ENCODE data around the gene NFE2L2. TPM values are rescaled to one million over a fixed set of nuclear protein-coding genes. Genes with fewer than 3 reads are reported as not detected.

NFE2L2 gene
- total and polyA plus RNA-seq, 2 experiments from 2014 or later, result 77.4 to 123 TPM

DNA sequence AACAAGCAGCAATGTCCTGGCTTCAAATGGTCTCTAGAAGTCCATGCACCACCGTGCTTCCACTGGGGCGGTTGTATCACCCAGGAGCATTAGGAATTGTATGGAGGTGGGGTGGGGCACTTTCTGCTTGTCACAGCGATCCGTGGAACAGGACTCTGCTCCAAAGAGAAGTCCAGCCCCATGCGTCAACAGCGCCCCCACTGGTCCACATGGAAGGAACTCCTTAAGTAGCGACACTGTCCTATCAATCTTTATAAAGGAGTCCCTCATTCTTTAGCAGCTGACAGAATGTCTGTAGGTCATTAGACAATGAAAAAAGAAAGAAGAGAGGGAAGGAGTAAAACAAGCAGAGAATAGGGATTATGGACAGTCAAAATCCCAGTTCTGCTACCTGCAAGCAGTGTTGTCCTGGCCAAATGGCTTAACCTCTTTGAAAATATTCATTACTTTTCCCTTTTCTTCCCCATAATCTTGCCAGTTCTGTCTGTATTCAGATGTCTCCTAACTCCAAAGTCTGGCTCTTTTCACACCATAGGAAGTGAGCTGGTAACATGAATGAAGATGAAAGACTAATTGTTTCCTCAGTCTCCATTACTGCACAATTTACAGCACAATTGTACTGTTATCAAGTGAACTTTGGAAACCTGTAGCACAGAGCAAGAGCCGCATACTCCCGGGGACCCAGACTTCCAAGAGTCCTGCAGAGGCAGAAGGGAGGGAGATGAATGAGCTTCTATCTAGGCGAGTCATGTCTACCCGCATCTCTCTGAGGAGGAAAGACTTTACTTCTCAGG is 9.9 kb downstream of the NFE2L2 start:
- Histone ChIP-seq H3K36me3 (ENCODE audit: low read depth) (0 out of 2 replicates have a peak, but pooled peaks cover 6% of the 10 kb centered on the region), H3K4me3 (no peak overlapping the region), H4K20me1 (ENCODE audit: insufficient read depth) (peaks cover 46% of the 10 kb centered on the region), H3K4me1 (ENCODE audit: insufficient read depth) (peaks cover 39% of the 10 kb centered on the region), H3K9ac (no peak overlapping the region), H3K79me2 (ENCODE audit: insufficient read depth) (peaks cover 100% of the 10 kb centered on the region), H3F3A (ENCODE audit: insufficient read depth) (peaks cover 26% of the 10 kb centered on the region), H3K27ac (no peak overlapping the region), H3K9me3 (ENCODE audit: low read depth) (no peaks in the 10 kb centered on the region), H3K4me2 (ENCODE audit: unreplicated experiment) (no peak overlapping the region), H2AFZ (no peak overlapping the region), H3K9me2 (ENCODE audit: insufficient read depth) (no peaks in the 10 kb centered on the region), H3K27me3 (replicated peaks; ENCODE audit: insufficient read depth) (no peaks in the 10 kb centered on the region)
- WGBS, 2 experiments (ENCODE audit: low coverage in 1 of 2, low lambda C conversion rate in 2 of 2, missing lambda C conversion rate in 2 of 2), result 70 to 74% methylated on average over 11 of the region's 11 CpGs
- in situ Hi-C loops (cut with MboI), result no loop called here
- peak; percentile 37 for DNase-seq
- TF ChIP-seq EZH2 (IDR thresholded peaks at IDR 0.05; ENCODE audit: insufficient read depth, poor library complexity, severe bottlenecking), result no peak
- no peak for TF ChIP-seq EZH2phosphoT487 (IDR thresholded peaks at IDR 0.05; ENCODE audit: insufficient read depth, low read depth)

DNA sequence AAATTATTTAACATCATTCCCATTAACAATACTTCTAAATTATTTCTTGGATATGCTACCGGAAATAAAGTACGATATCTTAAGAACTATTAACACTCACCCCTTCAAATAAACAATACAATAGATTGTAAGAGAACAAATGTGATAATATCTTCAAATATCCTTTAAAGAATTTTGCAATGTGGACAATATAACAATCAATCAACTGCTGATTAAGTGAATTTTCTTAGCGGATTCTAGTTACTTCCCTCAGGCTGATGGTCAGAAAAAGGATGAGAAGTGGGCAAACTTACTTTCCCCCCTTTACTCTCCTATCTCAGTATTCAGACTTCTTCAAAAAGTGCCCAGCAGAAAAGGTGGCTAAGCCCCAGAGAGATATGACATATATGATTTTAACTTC is 10.8 kb downstream of the NFE2L2 start:
- Histone ChIP-seq H3F3A (ENCODE audit: insufficient read depth) (peaks cover 26% of the 10 kb centered on the region), H3K9ac (no peak overlapping the region), H3K9me3 (ENCODE audit: low read depth) (no peaks in the 10 kb centered on the region), H3K27ac (no peak overlapping the region), H3K4me2 (ENCODE audit: unreplicated experiment) (no peak overlapping the region), H3K4me1 (ENCODE audit: insufficient read depth) (peaks cover 39% of the 10 kb centered on the region), H3K27me3 (replicated peaks; ENCODE audit: insufficient read depth) (no peaks in the 10 kb centered on the region), H3K79me2 (ENCODE audit: insufficient read depth) (peaks cover 100% of the 10 kb centered on the region), H2AFZ (no peak overlapping the region), H3K36me3 (ENCODE audit: low read depth) (0 out of 2 replicates have a peak, but pooled peaks cover 6% of the 10 kb centered on the region), H4K20me1 (ENCODE audit: insufficient read depth) (peaks cover 46% of the 10 kb centered on the region), H3K4me3 (no peak overlapping the region), H3K9me2 (ENCODE audit: insufficient read depth) (no peaks in the 10 kb centered on the region)
- in situ Hi-C loops (cut with MboI), result no loop called here
- TF ChIP-seq EZH2 (IDR thresholded peaks at IDR 0.05; ENCODE audit: insufficient read depth, poor library complexity, severe bottlenecking) (no peak), EZH2phosphoT487 (IDR thresholded peaks at IDR 0.05; ENCODE audit: insufficient read depth, low read depth) (no peak)
- WGBS, 2 experiments (ENCODE audit: low coverage in 1 of 2, low lambda C conversion rate in 2 of 2, missing lambda C conversion rate in 2 of 2), result 98 to 99% methylated on average over 3 of the region's 3 CpGs
- no peak for DNase-seq

DNA sequence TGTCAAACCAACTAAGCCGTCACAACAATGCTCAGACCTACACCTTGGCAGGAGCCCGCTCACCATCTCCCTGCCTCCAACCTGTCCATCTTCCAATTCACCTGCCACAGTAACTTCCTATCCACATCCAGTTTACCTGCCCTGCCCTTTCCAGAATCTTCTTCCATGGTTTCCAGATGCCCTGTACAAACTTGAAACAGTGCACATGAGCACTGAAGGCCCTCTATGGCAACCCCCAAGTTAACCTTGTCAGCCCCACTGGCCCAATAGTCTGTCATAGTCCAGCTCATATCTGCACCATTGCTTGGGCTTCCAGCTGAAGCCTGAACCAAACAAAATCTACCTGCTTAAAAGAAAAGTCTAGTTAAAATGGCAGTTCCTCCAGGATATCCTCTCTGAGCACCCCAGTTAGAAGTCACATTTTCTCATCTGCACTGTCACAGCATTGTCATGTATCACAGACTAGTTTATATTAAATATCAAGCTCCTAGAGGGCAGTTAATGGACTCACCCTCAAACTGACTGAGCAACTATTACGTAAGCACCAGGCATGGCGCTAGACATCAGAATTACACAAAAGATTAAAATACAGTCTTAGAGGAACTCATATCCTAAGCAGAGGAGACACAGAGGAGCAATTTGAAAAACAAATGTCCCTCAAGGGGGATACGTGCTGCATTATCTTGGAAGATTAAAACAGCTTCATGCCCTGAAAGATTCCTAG is 11.6 kb downstream of the NFE2L2 start:
- Histone ChIP-seq H3K9me2 (ENCODE audit: insufficient read depth) (no peaks in the 10 kb centered on the region), H3K4me1 (ENCODE audit: insufficient read depth) (peaks cover 39% of the 10 kb centered on the region), H4K20me1 (ENCODE audit: insufficient read depth) (peaks cover 42% of the 10 kb centered on the region), H3K27ac (no peak overlapping the region), H3K4me3 (no peak overlapping the region), H2AFZ (no peak overlapping the region), H3F3A (ENCODE audit: insufficient read depth) (peaks cover 26% of the 10 kb centered on the region), H3K79me2 (ENCODE audit: insufficient read depth) (peaks cover 100% of the 10 kb centered on the region), H3K4me2 (ENCODE audit: unreplicated experiment) (no peak overlapping the region), H3K36me3 (ENCODE audit: low read depth) (0 out of 2 replicates have a peak, but pooled peaks cover 3% of the 10 kb centered on the region), H3K27me3 (replicated peaks; ENCODE audit: insufficient read depth) (no peaks in the 10 kb centered on the region), H3K9ac (no peak overlapping the region), H3K9me3 (ENCODE audit: low read depth) (no peaks in the 10 kb centered on the region)
- WGBS, 2 experiments (ENCODE audit: low coverage in 1 of 2, low lambda C conversion rate in 2 of 2, missing lambda C conversion rate in 2 of 2), result 97 to 99% methylated on average over 5 of the region's 5 CpGs
- no peak for DNase-seq
- TF ChIP-seq EZH2 (IDR thresholded peaks at IDR 0.05; ENCODE audit: insufficient read depth, poor library complexity, severe bottlenecking) (no peak), EZH2phosphoT487 (IDR thresholded peaks at IDR 0.05; ENCODE audit: insufficient read depth, low read depth) (no peak)
- in situ Hi-C loops (cut with MboI), result no loop called here

DNA sequence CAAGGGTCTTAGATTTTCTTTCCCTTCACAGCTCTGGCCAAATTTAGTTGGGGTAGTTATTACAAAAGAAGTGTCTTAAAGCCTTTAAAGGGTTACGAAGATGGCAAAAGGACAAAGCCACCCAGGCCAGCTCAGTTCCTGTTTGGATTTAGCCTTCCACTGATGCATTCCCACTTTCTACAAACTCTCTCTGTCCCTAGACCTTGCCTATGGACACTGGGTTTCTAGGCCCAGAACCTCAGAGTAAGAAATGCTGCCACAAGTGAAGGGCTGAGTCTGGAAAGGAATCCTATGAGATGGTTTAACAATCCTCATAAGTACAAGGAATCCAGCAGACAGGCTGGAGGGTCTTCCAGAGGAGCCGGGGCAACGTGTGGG is 13.4 kb downstream of the NFE2L2 start:
- no peak for DNase-seq
- H3K36me3 ChIP-seq (ENCODE audit: low read depth), result no peaks in the 10 kb centered on the region
- WGBS, 2 experiments (ENCODE audit: low coverage in 1 of 2, low lambda C conversion rate in 2 of 2, missing lambda C conversion rate in 2 of 2), result 85 to 86% methylated on average over 3 of the region's 3 CpGs
- no peaks in the 10 kb centered on the region for H3K9me2 ChIP-seq (ENCODE audit: insufficient read depth)
- no peak overlapping the region for H2AFZ ChIP-seq
- H3K9ac ChIP-seq, result no peak overlapping the region
- no peaks in the 10 kb centered on the region for H3K9me3 ChIP-seq (ENCODE audit: low read depth)
- H3K27ac ChIP-seq, result peak overlapping the region; percentile 78
- TF ChIP-seq EZH2 (IDR thresholded peaks at IDR 0.05; ENCODE audit: insufficient read depth, poor library complexity, severe bottlenecking), result no peak
- no peak for TF ChIP-seq EZH2phosphoT487 (IDR thresholded peaks at IDR 0.05; ENCODE audit: insufficient read depth, low read depth)
- peaks cover 24% of the 10 kb centered on the region for H4K20me1 ChIP-seq (ENCODE audit: insufficient read depth)
- no peak overlapping the region for H3K4me2 ChIP-seq (ENCODE audit: unreplicated experiment)
- peaks cover 34% of the 10 kb centered on the region for H3F3A ChIP-seq (ENCODE audit: insufficient read depth)
- no peak overlapping the region for H3K4me3 ChIP-seq
- no peaks in the 10 kb centered on the region for H3K27me3 ChIP-seq (replicated peaks; ENCODE audit: insufficient read depth)
- H3K4me1 ChIP-seq (ENCODE audit: insufficient read depth), result peaks cover 38% of the 10 kb centered on the region
- H3K79me2 ChIP-seq (ENCODE audit: insufficient read depth), result peaks cover 100% of the 10 kb centered on the region
- in situ Hi-C loops (cut with MboI), result no loop called here
